Osteoblast (primary cell): ENCODE measurements around the gene ITGB4. TPM values are rescaled to one million over a fixed set of nuclear protein-coding genes. Genes with fewer than 3 reads are reported as not detected.

Source experiments
- DNase-seq: peaks from one replicate; pipeline ENCODE4 v3.0.0; 2011; ENCODE audit warnings: low spot score, mixed read lengths; ENCODE audit not compliant: insufficient read length; ENCODE audit errors: missing footprints
- H2AFZ ChIP-seq: 2 replicates; pipeline ENCODE4 v1.6.0; 2011; ENCODE audit warnings: mild to moderate bottlenecking, low read length
- H3K27ac ChIP-seq: 2 replicates; pipeline ENCODE4 v1.5.1; 2011; ENCODE audit warnings: mild to moderate bottlenecking, low read depth, low read length, moderate library complexity
- H3K27me3 ChIP-seq: 2 replicates; pipeline ENCODE4 v1.6.0; 2012; ENCODE audit warnings: mild to moderate bottlenecking, control low read depth, inconsistent platforms, low read length, moderate library complexity; ENCODE audit not compliant: insufficient read depth
- H3K36me3 ChIP-seq: 2 replicates; pipeline ENCODE4 v1.5.1; 2011; ENCODE audit warnings: mild to moderate bottlenecking, low read length, control low read depth, moderate library complexity; ENCODE audit not compliant: insufficient read depth
- H3K4me1 ChIP-seq: 2 replicates; pipeline ENCODE4 v1.5.1; 2011; ENCODE audit warnings: mild to moderate bottlenecking, low read length, control low read depth, moderate library complexity; ENCODE audit not compliant: insufficient read depth
- H3K4me2 ChIP-seq: 2 replicates; pipeline ENCODE4 v1.6.0; 2011; ENCODE audit warnings: mild to moderate bottlenecking, low read length; ENCODE audit not compliant: insufficient read depth
- H3K4me3 ChIP-seq: fragments of 200-600 bp; sonication (generic); 3 replicates; pipeline ENCODE4 v1.5.1; 2012; ENCODE audit warnings: mild to moderate bottlenecking, low read length, inconsistent platforms; ENCODE audit not compliant: insufficient read depth
- H3K79me2 ChIP-seq: 2 replicates; pipeline ENCODE4 v1.6.0; 2012; ENCODE audit warnings: mild to moderate bottlenecking, low read length, control low read depth, inconsistent platforms; ENCODE audit not compliant: insufficient read depth
- H3K9me3 ChIP-seq: 2 replicates; pipeline ENCODE4 v1.5.1; 2011; ENCODE audit warnings: low read depth, low read length, control low read depth
- H4K20me1 ChIP-seq: 2 replicates; pipeline ENCODE4 v1.6.0; 2012; ENCODE audit warnings: mild to moderate bottlenecking, low read length, control low read depth; ENCODE audit not compliant: insufficient read depth
- CTCF ChIP-seq: IDR thresholded peaks from 2 replicates; pipeline ENCODE4 v1.5.1; 2011; ENCODE audit warnings: mild to moderate bottlenecking, low read depth, low read length, moderate library complexity; ENCODE audit errors: extremely low read depth
- total RNA-seq: library from RNA; depleted of rRNA; stranded (reverse); fragments of >200 nt; gene quantifications from 2 replicates; pipeline ENCODE4 v1.2.3, GENCODE V29; 2012

ITGB4 gene
- total RNA-seq, 1 donor = 0.36 TPM

GRCh38 chr17:75755990-75756389 is 34.7 kb downstream of the ITGB4 start:
- Histone ChIP-seq H3K9me3 (no peaks in the 10 kb centered on the region), H3K27ac (no peak overlapping the region), H4K20me1 (no peaks in the 10 kb centered on the region), H3K4me3 (no peak overlapping the region), H3K4me2 (no peak overlapping the region), H3K4me1 (peaks cover 10% of the 10 kb centered on the region), H3K79me2 (no peaks in the 10 kb centered on the region), H3K36me3 (no peaks in the 10 kb centered on the region), H3K27me3 (no peaks in the 10 kb centered on the region), H2AFZ (no peak overlapping the region)
- peak; percentile 78 for DNase-seq
- no peak for TF ChIP-seq CTCF

GRCh38 chr17:75756451-75757085 is 35.3 kb downstream of the ITGB4 start:
- Histone ChIP-seq H3K9me3 (no peaks in the 10 kb centered on the region), H4K20me1 (no peaks in the 10 kb centered on the region), H3K4me1 (peaks cover 10% of the 10 kb centered on the region)

GRCh38 chr17:75757086-75757681 is 35.9 kb downstream of the ITGB4 start:
- Histone ChIP-seq H3K9me3 (no peaks in the 10 kb centered on the region), H3K4me3 (no peak overlapping the region), H3K4me1 (peaks cover 10% of the 10 kb centered on the region), H3K27me3 (no peaks in the 10 kb centered on the region), H2AFZ (no peak overlapping the region), H3K36me3 (no peaks in the 10 kb centered on the region), H3K4me2 (no peak overlapping the region), H4K20me1 (no peaks in the 10 kb centered on the region), H3K27ac (no peak overlapping the region), H3K79me2 (no peaks in the 10 kb centered on the region)
- DNase-seq = peak; percentile 72
- TF ChIP-seq CTCF = no peak

More at GRCh38 chr17:75756451-75757085, 35.3 kb downstream of the ITGB4 start:
- Histone ChIP-seq H3K4me2 (no peak overlapping the region), H3K27me3 (no peaks in the 10 kb centered on the region), H3K27ac (no peak overlapping the region), H3K36me3 (no peaks in the 10 kb centered on the region), H3K79me2 (no peaks in the 10 kb centered on the region), H2AFZ (no peak overlapping the region), H3K4me3 (no peak overlapping the region)
- no peak for DNase-seq
- no peak for TF ChIP-seq CTCF

- H4K20me1 ChIP-seq = no peaks in the 10 kb centered on the region
- no peak overlapping the region for H2AFZ ChIP-seq
- peak; percentile 27 for TF ChIP-seq CTCF
- H3K4me1 ChIP-seq = peaks cover 9% of the 10 kb centered on the region
- no peak overlapping the region for H3K27ac ChIP-seq
- peak; percentile 61 for DNase-seq
- H3K36me3 ChIP-seq = no peaks in the 10 kb centered on the region
- no peaks in the 10 kb centered on the region for H3K9me3 ChIP-seq
- no peaks in the 10 kb centered on the region for H3K27me3 ChIP-seq
- no peaks in the 10 kb centered on the region for H3K79me2 ChIP-seq
- H3K4me3 ChIP-seq = no peak overlapping the region
- no peak overlapping the region for H3K4me2 ChIP-seq
These were observed 37.1 kb downstream of the ITGB4 start for GRCh38 chr17:75758131-75758905.
